Measurements from ENCODE around the gene PCDHGA2.

- TF ChIP-seq ZNF70 (CRISPR knock-in tag; IDR thresholded peaks at IDR 0.05) (no peak), ARNTL (CRISPR knock-in tag; IDR thresholded peaks at IDR 0.05; ENCODE audit: borderline replicate concordance, low read depth) (no peak), CSDC2 (CRISPR knock-in tag; IDR thresholded peaks at IDR 0.05) (no peak), PPARA (CRISPR knock-in tag; IDR thresholded peaks at IDR 0.05; ENCODE audit: borderline replicate concordance) (no peak), ZNF8 (CRISPR knock-in tag; IDR thresholded peaks at IDR 0.05) (no peak)
Observed at GRCh38 chr5:141382469-141383294, 44.1 kb downstream of the PCDHGA2 start, which contains the start of gene PCDHGA7.
